Measurements from ENCODE around the gene KSR2.
"Not testable (repeated sequence)": the region's sequence is repeated elsewhere in the genome, so short reads cannot be mapped to it uniquely, and the experiment has no call there.

The KSR2 gene

GRCh38 chr12:117867348-117867747 lies 101.4 kb downstream of the KSR2 start:
- H3K4me1 Mint-ChIP-seq: no peaks in the 10 kb centered on the region
- H3K27me3 Mint-ChIP-seq (ENCODE audit: low read depth, poor library complexity): peaks cover 12% of the 10 kb centered on the region
- no peak overlapping the region for H3K27ac Mint-ChIP-seq
- peaks cover 6% of the 10 kb centered on the region for H3K9me3 Mint-ChIP-seq
- no peak for DNase-seq
- TF ChIP-seq CTCF (IDR thresholded peaks at IDR 0.05): no peak
- no peaks in the 10 kb centered on the region for H3K36me3 Mint-ChIP-seq (ENCODE audit: low read depth)
- no peak overlapping the region for H3K4me3 Mint-ChIP-seq

GRCh38 chr12:117865505-117865904 lies 103.3 kb downstream of the KSR2 start:
- DNase-seq: no peak
- TF ChIP-seq CTCF (IDR thresholded peaks at IDR 0.05): no peak
- H3K36me3 Mint-ChIP-seq (ENCODE audit: low read depth): no peaks in the 10 kb centered on the region
- no peaks in the 10 kb centered on the region for H3K4me1 Mint-ChIP-seq
- H3K9me3 Mint-ChIP-seq: peaks cover 6% of the 10 kb centered on the region
- H3K27ac Mint-ChIP-seq: no peak overlapping the region
- no peak overlapping the region for H3K4me3 Mint-ChIP-seq
- H3K27me3 Mint-ChIP-seq (ENCODE audit: low read depth, poor library complexity): peaks cover 12% of the 10 kb centered on the region

DNA sequence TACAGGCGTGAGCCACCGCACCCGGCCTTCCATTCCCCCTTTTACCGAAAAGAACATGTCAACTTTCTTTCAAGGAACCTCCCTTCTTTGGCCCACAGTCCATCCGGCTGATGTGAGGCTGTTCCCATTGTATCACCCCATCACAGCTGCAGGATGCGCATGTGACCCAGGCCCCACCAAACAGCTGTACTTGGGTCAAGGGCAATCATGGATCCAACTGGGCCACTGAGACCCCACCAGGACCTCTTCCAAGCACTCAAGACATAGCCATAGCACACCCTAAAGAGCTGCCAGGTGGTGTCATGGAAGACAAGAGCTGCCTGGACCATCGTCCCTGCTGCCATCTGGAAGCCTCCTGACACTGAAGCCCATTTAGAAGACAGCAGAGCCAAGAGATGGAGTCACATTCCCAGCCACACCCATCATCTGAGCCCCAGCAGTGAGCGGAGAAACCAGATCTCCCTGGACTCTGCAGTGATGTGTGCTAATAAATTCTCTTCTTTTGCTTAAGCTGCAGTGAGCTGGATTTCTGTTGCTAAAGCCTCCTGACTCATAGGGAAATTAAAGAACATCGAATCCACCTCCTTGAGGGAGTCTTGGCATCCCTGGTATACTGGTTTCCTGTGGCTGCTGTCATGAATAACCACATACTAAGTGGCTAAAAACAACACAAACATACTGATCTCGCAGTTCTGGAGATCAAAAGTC lies 105.6 kb downstream of the KSR2 start:
- Mint-ChIP-seq H3K9me3 (peaks cover 6% of the 10 kb centered on the region), H3K36me3 (ENCODE audit: low read depth) (no peaks in the 10 kb centered on the region), H3K27me3 (ENCODE audit: low read depth, poor library complexity) (peaks cover 7% of the 10 kb centered on the region), H3K4me1 (no peaks in the 10 kb centered on the region), H3K4me3 (no peak overlapping the region), H3K27ac (no peak overlapping the region)
- TF ChIP-seq CTCF (IDR thresholded peaks at IDR 0.05): no peak
- no peak for DNase-seq

DNA sequence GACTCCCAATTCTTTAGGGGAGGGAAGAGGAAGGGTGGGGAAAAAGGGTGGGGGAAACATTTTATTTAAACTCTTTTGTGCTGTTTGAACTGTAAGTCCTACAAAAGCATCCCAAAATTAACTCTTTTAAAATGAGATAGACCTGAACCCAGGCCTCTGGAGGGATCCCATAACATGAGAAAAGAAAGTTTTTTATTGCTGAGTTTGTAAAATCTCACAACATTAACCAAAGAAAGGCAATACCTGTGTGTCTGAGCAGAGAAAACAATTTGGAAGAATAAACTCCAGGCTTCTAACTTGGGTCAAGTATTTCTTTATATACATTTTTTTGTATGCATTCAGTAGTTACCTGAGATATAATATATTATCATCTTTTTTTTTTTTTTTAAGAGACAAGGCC lies 107.1 kb downstream of the KSR2 start:
- no peak for TF ChIP-seq CTCF (IDR thresholded peaks at IDR 0.05)
- Mint-ChIP-seq H3K9me3 (peaks cover 6% of the 10 kb centered on the region), H3K27me3 (ENCODE audit: low read depth, poor library complexity) (peaks cover 3% of the 10 kb centered on the region), H3K36me3 (ENCODE audit: low read depth) (no peaks in the 10 kb centered on the region), H3K27ac (no peak overlapping the region), H3K4me3 (no peak overlapping the region), H3K4me1 (no peaks in the 10 kb centered on the region)
- DNase-seq: no peak

GRCh38 chr12:117860787-117861290 lies 108.0 kb downstream of the KSR2 start:
- H3K4me3 Mint-ChIP-seq; H3K36me3 Mint-ChIP-seq (ENCODE audit: low read depth); H3K9me3 Mint-ChIP-seq; DNase-seq; H3K27me3 Mint-ChIP-seq (ENCODE audit: low read depth, poor library complexity); H3K27ac Mint-ChIP-seq; H3K4me1 Mint-ChIP-seq: not testable (repeated sequence)

- H3K4me1 Mint-ChIP-seq: no peaks in the 10 kb centered on the region
- no peak overlapping the region for H3K4me3 Mint-ChIP-seq
- no peak for DNase-seq
- H3K27ac Mint-ChIP-seq: no peak overlapping the region
- peaks cover 3% of the 10 kb centered on the region for H3K27me3 Mint-ChIP-seq (ENCODE audit: low read depth, poor library complexity)
- peaks cover 6% of the 10 kb centered on the region for H3K9me3 Mint-ChIP-seq
- no peak for TF ChIP-seq CTCF (IDR thresholded peaks at IDR 0.05)
- no peaks in the 10 kb centered on the region for H3K36me3 Mint-ChIP-seq (ENCODE audit: low read depth)
Observed at GRCh38 chr12:117860111-117860510, 108.7 kb downstream of the KSR2 start.
